ENCODE data around the gene HM13.

Gene HM13

GRCh38 chr20:31617432-31618104 is 103.3 kb downstream of the HM13 start:
- no peak for DNase-seq

Data from NCI-H1105 (cell line).